Ecto neural progenitor cell (in vitro differentiated cells): ENCODE measurements around the gene C5orf63.
A peak's percentile ranks its signal among the peaks of the same experiment; 100 is the strongest.
"Not testable (repeated sequence)": the region's sequence is repeated elsewhere in the genome, so short reads cannot be mapped to it uniquely, and the experiment has no call there.

Experiments
- DNase-seq: peaks from one replicate; pipeline ENCODE4 v3.0.0-alpha.2; 2018; ENCODE audit warnings: low spot score

Gene C5orf63

DNA sequence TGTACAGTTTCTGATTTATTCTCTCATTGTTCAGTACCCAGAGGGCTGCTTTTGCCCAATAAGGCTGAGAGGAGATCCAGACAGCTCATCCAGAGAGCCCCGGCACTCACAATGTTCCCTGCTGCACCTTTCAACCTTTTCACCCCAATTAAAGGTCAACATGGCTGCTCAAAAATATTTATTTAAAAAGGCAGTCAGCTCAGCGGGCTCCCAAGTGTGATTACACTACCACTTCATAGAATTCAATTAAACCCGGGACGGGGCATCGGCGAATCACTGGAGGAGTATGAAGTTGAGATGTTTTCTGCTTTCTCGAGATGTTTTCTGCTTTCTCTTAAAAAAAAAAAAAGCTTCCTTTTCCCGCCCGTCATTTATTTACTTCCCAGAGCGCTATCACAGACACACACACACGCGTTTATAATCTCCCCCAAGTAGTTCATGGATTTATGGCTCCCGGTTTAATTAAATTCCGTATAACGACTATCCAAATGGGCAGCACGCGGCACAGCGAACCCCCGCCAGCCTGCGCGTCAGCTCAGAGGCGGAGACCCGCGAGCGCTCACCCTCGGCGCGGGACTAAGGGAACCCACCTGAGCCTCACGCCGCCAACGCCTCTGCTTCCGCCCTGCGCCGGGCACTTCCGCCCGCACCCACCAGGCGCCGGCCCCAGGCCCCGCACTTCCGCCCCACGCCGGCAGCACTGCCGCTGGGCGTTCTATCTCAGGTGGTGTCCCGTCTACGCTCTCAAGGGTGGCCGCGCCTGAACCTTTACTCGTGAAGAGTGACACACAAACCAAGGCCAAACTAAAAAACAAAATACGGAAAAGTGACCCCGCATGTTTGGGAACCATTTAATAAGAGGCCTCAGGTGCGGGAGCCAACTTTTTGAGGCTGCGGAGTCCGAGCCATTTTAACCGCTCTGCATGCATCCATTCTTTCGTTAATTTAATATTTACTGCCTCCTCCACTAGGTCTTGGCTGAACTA, at the start of gene C5orf63:
Gene C5orf63, minus strand, starts transcription at position 642 of the 986 bp plus-strand sequence. CDS start 14,507 bp downstream, outside the sequence.
- DNase-seq, result peak; percentile 50

DNA sequence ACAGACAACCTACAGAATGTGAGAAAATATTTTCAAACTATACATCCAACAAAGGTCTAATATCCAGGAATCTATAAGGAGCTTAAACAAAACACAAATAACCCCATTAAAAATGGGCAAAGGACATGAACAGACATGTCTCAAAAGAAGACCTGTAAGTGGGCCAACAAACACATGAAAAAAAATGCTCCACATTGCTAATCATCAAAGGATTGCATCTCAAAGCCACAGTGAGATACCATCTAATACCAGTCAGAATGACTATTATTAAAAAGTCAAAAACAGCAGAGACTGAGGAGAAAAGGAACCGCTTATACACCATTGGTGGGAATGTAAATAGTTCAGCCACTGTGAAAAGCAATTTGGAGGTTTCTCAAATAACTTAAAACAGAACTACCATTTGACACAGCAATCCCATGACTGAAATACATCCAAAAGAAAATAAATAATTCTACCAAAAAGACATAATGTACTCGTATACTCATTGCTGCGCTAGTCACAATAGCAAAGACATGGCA, 39.1 kb upstream of the C5orf63 start:
- no peak for DNase-seq

DNA sequence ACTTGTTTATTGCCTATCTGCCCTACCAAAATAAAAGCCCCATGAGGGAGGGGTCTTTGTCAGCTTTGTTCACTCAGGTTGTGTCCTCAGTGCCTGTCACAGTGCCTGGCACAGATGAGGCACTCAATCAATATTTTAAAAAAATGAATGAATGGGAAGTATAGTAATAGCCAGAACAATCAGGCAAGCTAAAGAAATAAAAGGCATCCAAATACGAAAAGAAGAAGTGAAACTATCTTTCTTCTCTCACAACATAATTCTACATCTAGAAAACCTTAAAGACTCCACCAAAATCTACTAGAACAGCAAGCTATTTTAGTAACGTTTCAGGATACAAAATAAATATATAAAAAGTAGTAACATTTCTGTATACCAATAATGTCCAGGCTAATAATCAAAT, 37.8 kb upstream of the C5orf63 start:
- DNase-seq, result no peak

DNA sequence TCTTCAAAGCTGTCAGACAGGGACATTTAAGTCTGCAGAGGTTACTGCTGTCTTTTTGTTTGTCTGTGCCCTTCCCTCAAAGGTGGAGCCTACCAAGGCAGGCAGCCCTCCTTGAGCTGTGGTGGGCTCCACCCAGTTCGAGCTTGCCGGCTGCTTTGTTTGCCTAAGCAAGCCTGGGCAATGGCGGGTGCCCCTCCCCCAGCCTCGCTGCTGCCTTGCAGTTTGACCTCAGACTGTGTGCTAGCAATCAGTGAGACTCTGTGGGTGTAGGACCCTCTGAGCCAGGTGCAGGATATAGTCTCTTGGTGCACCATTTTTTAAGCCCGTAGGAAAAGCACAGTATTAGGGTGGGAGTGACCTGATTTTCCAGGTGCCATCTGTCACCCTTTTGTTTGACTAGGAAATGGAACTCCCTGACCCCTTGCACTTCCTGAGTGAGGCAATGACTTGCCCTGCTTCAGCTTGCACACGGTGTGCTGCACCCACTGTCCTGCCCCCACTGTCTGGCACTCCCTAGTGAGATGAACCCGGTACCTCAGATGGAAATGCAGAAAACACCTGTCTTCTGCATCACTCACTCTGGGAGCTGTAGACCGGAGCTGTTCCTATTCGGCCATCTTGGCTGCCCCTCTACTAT, 35.4 kb upstream of the C5orf63 start:
- not testable (repeated sequence) for DNase-seq

DNA sequence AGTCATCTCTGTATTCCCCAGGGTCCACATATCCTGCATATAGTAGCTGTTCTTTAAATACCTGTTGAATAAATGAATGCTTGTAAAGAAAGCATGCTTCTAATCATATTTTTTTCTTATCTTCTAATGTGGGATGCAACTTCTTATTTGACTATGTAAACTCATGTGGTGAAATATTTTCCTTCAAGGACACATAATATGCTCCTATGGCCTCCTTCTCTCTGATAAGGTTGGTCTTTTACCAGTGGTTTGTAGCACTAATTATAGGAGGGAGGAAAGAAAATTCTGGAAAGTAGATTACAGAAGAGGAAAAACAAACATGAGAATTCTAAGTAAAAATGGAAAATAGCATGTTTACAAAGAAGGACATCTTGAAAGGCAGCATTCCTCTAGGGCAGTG, 28.6 kb upstream of the C5orf63 start:
- no peak for DNase-seq

DNA sequence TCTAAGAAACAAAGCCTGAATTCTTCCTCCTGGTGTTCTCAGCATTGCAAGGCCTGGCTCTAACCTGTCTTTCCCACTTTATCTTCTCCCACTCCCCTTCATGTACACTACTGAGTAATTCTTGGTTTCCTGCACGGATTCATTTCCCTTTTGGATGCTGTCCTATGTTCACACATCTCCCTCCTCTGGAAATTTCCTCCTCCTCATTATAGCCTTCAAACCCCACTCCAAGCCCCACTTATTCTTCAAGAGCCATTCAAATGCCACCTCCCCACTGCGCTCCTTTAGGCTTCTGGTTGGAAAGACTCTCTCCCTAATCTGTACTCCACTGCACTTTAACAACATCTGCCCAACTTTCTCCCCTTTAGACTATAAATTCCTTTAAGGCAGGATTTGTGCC, 28.2 kb upstream of the C5orf63 start:
- DNase-seq, result no peak

DNA sequence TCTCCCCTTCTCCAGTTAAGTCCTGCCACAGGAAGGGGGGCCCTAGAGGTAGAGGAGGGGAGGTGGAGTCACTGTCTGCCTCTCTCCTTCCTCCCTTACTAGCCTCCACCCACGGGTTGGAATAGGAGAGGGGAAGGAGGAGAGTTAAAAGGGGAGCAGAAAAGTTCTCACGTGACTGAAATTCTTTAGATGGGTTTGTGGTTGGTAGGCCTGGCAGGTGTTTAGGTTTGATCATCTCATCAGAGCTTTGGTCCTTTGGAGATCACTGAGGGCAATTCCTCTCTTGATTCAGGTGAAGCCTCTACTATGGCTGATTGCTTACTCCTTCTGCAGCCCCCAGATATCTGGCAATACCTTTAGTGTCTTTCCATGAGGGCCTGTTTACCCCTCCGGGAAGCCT, 24.9 kb upstream of the C5orf63 start:
- no peak for DNase-seq

DNA sequence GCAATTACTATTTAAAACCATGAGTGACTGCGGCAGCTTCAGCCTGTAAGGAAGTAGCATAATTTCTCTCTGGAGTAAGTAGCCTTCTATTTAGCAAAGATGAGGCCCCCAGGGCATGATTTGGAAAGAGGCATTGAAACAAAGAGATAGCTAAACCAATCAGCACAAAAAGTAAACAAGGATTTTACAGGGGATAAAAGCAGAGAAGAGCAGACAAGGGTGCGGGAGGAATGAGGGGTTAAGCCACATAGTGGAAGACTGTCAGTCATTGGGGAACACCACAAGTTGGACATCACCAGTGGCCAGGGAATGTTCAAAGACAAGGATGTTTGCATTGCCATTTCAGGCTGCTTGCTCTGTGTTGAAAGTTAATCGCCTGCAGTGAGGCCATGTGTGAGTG, 24.0 kb upstream of the C5orf63 start:
- no peak for DNase-seq

DNA sequence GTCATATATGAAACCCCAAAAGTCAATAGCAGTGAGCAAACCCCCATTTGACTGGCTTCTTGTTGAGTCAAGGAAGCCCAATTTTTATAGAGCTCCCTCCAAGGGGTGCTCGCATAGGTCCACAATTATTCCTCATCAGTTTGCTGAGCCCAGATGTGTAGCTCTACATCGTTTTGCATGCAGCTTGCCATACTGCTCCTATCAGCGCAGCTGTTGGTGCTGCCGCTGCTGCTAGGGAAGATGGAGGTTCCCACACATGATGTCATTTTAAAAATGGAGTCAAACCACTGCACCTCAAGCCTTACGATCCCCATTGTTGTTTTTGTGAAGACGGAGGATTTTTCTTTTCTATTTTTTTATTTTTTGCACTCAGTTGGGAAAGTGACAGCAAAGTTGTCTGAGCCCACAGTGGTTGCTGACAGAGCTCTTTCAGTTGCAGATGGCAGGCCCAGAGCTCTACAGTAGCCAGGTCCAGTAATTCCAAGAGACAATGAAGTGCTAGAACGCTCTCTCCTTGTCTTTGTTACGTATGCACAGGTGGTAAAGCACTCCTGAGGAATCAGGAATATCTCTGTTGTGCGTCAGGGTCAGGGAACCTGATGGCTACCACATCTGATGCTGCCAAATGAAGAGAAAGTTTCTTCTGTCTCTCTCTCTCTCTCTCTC, 23.2 kb upstream of the C5orf63 start:
- no peak for DNase-seq

DNA sequence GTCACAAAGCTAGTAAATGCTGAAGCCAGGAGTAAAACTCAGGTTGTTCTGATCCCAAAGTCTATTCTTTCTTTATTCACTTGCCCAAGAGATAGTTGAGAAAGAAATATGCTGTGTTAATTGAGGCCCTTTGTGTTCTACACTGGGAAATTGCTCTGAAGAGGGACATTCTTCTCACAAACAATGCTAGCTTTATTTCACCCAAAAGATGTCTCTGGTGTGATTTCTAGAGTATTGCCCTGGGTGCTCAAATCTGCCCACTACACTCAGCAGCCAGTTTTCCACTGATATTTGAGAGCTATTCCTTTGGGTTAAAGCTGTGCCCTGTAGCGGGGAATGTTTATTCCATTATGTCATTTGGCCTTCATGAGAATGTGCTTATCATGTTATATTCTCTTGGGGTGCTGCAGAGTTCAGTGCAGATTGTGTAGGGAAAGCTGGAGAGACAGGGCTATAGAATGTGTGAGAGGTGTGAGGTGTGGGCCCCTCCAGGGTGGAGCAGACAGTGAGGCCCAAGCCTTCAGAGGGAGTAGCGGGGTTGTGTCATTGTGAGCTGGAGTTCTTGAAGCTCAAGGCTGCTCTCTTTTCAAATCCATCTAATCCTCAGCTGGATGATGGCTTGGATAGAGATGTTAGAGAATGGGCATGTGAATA, 21.0 kb upstream of the C5orf63 start:
- no peak for DNase-seq

DNA sequence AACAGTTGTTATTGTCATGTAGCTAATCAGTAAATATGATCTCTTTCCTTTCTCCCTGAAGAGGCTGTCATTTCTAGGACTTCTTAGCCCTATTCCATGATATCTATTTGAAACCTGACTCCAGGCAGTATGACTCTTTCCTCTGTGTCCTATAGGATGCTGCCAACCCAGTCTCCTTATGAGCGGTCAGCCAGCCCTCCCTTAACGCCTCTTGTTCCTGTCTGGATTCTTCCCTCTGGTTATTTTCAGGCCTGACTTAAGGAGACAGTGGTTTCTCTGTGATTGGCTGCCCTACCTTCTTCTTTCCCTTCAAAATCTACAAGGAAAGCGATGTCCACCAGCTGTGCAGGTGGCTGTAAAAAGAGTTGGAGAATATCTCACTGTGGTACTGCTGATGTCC, 19.4 kb upstream of the C5orf63 start:
- DNase-seq, result no peak

DNA sequence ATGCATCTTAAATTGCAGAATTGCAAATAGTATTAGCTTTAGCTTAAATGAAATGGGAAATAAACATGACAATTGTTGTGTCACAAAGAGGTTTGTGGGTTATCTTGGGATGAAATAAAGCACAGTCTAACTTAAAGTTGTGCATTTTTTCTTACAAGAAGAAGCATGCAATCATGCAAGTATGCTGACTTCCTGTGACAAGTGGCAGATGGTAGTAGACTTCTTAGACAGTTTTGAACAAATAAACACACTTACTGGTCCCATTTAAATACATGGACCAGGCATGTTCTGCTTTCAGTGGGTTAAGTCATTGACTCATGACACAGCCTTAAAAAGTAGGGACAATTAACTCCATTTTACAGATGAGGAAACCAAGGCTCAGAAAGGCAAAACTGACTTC, 15.9 kb upstream of the C5orf63 start:
- DNase-seq, result no peak

DNA sequence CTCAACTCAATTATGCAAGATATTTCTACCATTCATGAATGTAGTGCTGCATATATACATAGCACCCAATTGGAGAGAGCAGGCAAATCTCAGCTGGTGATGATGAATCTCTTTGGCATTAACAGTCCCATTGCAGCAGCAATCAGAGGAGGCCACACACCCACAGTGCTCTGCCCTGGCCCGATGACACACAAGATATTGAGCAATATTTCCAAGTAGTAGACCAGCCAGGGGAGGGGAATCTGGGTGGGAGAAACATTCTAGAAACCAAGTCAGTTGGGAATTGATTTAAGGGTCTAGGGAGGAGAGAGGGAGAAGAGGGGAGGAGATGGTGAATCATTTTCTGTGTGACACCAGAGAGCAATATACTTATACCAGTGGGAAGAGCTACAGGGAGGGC, 14.9 kb upstream of the C5orf63 start:
- no peak for DNase-seq

DNA sequence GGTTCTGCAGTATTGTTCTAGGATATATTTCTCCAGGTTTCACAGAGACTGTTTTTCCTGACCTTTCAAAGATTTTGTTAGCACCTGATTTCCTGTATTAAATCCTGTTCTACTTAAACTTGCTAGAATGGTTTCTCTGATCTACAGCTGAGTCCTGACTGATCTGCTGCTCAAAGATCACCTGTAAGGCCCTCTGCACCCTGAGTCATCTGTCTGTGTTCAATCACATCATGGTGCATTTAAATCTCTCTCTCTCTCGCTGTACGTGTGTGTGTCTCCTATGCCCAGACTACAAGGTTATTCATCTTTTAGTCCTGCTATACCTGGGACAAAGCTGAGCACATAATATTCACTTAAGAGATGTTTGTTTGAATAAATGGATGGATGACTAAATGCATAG, 13.3 kb upstream of the C5orf63 start:
- no peak for DNase-seq

DNA sequence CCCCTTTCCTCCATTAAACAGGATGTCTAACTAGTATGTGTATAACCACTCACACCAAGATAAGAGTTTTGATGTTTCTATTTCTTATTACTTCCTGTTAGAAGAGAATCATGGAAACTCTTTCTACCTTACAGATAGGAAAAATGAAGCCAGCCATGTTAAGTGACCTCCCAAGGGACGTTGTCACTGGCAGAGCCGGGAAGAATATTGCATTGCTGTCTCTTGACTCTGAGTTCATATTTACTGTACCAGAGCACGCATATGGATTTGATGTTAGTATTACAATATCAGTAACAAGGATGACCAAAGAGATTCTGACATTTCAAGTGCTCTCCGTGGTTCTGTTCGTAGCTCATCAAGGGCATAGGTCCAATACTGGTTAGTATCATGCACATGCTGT, 12.5 kb upstream of the C5orf63 start:
- no peak for DNase-seq

DNA sequence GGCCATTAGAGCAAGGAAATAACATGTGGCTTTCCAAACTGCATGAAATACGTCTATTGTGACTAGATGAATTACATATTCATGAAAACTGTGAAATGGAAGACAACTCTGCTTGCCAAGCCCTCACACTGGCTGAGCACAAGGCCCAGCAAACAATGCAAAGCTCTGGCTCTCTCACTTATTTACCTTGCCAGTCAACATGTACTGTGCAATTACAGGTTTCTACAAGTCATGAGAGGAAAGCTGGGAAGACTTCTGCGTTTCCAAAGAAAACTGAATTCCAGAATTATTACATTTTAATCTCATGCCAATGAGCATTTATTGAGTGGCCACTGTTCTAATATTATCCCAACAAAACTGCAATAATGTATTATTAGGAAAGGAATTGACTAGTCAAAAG, 12.1 kb upstream of the C5orf63 start:
- DNase-seq, result no peak

DNA sequence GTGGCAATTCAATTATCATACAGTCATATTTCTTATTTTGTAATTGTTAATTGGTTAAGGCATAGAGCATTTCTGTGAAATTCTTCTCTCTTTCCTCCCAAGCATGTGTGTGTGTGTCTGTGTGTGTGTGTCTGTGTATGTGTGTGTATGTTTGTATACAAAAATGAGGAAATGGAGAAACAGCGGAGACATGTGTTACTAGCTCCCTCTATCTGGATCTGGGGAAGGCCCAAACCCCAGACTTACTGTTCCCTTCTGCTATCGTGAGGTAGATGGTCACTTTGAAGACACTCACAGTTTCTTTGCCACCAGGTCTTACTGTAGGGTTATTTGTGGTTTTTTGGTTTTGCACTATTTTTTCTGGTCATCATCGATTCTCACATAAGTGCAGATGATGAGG, 11.4 kb upstream of the C5orf63 start:
- no peak for DNase-seq

DNA sequence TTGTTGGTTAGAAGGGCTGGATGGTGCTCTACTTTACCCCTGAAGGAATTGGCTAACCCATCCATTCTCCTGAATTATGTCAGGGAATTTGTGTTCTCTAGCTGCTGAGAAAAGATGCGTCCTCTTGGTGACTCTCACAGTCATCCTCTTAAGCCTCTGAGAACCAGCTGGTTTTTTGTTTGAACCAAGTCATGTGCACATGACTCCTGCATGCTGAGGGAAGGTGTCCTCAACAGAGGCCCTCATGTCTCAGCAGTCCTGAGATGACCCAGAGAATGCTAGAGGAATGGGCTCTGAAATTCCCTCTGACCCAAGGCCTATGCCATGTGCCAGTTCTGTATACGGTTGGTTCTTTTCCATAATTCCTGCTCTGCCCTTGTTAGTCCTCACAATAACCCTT, 10.4 kb upstream of the C5orf63 start:
- DNase-seq, result no peak

DNA sequence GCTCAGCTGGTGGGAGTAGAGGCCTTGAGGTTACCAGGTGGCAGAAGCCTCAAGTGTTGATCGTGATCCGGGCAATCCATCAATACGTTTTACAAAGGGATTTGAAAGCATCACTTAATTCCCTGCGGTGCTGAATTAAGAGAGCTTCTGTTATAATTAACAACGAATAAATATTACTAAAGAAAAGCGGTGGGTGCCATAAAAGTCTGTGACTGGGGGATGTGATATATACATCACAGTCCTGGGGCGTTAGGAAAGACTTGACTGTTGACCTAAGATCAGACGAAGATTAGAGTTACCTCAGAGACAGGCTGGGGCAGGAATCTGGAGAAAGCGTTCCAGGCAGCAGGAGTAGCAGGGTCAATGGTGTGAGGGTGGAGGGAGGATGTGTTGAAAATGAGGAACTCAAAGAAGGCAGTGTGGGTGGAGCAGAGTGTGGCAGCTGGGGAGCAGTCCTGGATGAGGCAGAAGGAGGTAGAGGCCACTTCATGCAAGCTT, 6.7 kb upstream of the C5orf63 start:
- no peak for DNase-seq

DNA sequence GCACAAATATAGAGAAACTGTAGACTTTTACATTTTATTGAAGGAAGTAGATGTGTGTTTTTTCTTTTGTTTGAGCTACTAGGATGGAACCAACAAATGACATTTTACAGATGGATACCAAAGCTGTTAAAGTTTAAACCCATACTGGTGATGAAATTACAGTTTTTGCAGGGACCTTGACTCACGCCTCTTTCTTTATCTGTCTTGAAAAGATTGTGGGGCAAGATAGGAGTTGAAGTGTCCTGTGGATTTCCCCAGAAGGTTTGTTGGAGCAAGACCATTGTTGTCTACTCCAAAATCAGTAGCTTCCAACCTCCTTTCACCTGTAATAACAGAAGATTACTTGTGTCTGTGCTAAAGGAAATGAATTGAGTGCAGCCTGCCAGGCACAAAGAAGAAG, 4.1 kb upstream of the C5orf63 start:
- DNase-seq, result no peak

DNA sequence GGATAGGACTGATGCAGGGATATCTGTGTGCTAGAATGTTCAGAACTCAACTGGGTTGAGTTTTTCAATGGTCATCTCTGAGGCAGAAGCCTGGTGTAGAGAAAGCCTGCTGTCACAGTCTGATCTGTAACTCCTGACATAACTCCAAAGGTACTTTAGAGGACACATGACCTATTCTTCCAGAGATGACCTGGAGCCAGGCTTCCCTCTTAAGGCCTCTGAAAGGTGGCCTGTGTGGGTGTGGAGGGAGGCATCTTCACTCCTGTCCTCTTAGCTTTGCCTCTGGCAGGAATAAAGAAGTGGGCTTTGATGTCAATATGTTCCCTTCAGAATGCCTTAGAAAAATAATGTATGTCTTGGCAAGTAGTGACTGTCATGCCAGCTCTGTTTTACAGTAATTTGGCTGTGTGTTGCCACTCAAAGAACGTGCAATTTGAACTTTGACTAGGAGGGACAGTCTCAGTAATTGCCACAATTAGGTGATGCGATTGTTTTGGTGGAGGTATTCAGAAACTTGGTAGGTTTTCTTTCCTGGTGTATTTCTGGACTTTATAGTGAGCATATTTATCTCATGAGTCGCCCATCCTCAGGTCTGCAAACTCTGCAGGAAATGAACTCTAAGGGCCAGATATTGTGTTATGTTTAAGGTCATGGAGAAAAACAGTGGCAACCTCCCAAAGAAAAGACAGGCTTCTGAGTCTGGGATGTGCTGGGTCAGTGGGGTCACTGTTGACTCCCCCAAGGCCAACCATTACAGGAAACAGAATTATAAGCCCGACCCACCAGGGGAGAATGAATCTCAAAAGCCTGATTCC, 3.2 kb upstream of the C5orf63 start:
- no peak for DNase-seq
